ENCODE data around the gene HSPB2.
"Not testable (repeated sequence)": the region's sequence is repeated elsewhere in the genome, so short reads cannot be mapped to it uniquely, and the experiment has no call there.

HSPB2 gene

DNA sequence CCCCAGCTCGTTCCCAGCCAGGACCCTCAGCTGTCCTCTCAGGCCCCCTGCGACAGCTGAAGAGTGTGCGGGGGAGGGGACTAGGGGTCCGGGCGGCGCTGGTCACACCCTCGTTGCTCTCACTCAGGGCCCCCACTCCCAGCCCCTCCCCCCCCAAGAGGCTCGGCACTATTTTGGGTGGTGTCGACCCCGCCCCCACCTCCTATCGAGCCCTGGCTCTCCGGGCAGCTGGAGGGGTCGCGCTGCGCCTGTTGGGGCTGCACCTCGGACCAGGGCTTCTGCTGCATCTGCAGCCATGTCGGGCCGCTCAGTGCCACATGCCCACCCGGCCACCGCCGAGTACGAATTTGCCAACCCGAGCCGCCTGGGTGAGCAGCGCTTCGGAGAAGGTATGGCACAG is at the start of gene HSPB2:
Gene HSPB2 (plus strand): TSS at position 200 of the 400 bp plus-strand sequence. CDS start 96 bp downstream, at position 296.
- no peak for DNase-seq

DNA sequence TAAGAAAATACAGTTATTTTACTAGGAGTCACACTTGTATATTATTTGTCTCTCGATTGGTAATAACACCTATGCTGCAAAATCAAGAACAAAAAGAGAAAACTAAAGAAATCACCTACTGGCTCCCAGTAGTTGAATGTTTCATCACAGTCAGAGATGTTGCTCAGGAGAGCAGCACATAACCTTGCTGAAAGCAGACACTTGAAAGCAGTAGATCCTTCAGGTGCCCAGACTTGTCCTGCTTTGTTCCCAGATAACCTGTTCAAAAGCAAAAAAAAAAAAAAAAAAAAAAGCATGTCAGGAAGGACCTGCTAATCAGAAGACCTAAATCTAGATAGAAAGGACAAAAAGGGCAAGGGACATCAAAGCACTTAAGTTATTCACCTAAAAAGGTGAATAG is 42.4 kb upstream of the HSPB2 start:
- DNase-seq, result no peak

DNA sequence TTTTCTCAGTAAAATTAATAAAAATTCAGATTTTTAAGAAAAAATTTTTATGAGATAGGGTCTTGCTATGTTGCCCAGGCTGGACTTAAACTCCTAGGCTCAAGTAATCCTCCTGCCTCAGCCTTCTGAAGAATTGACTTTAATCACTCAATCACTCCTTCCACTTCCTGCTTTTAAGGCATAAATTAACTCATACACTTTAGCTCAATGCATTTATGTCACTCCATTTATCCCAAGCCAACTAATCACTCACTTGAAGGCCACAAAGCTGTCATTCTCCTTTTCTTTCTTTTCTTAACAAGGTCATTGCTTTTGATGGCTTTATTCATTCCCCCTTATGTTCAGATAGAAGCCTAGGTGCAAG is 42.0 kb upstream of the HSPB2 start:
- DNase-seq, result no peak

- peak; percentile 85 to 93 for DNase-seq
Measured at GRCh38 chr11:111870886-111871692, 41.4 kb upstream of the HSPB2 start, which contains the start of gene ALG9. Gene ALG9, minus strand, starts transcription at chr11:111871581. Its CDS starts 99 bp downstream, at chr11:111871482.

DNA sequence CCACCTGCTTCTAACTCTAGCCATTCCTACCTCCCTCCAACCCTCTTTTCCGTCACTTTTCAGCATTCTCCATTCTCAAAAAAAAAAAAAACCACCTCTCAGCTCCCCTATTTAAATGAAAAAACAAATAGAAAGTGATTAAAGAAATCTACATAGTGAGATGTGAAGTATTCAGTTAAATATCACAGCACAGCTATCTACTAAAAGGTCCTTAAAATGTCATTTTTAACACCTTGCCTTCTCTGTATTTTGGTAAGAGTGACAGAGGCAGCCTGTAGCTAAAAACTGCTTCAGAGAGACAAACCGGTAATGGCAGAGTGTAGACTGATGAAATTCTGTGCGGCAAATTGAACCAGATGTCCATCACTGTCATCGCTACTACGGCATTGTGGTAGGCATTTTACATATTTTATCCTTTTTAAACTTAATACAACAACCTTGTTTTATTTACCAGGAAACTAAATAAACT is 40.8 kb upstream of the HSPB2 start:
- DNase-seq, result no peak

GRCh38 chr11:111878385-111878848 is 34.1 kb upstream of the HSPB2 start:
- no peak for DNase-seq

DNA sequence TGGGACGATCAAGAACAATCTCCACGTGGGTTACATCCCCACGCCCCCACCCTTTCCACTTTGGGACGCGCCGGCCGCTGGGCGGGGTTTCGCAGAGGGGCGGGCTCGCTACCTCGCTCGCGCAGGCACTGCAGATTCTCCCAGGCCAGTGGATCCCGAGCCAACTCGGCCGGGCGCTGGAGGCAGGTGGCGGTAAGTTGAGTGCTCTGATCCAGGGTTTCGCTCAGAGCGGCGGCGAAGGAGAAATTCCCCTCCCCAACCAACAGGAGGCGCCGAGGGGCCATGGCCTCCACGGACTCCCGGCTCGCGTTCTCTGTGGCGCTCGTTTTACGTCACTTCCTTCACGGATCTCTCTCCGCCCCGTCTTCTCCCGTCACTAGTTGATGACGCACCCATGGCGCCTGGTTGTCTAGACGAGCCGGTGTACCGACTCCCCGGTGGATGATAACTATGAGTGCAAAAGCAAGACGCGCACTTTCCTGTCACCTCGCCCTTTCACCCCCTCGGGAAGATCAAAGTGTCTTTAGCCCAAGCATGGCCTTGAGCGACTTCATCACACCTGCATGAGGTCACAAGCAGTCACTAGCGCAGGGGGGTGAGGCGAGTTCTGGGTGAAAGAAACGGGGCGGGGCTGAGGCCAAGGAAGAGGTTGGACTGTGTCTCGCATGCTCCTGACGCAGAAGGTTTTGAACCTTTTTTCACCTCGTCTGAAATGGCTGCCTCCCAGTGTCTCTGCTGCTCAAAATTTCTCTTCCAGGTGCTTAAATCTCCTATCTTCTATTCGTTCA is 33.5 kb upstream of the HSPB2 start, which contains the start of the genes CFAP68 and FDXACB1:
Gene CFAP68 (plus strand): TSS at position 693 of the 788 bp plus-strand sequence. CDS start 20 bp downstream, at position 713.
Gene FDXACB1 (minus strand): TSS at position 317 of the 788 bp plus-strand sequence. CDS start 33 bp downstream, at position 284.
- peak; percentile 95 for DNase-seq

GRCh38 chr11:111879637-111879960 is 32.9 kb upstream of the HSPB2 start:
- DNase-seq, result no peak

DNA sequence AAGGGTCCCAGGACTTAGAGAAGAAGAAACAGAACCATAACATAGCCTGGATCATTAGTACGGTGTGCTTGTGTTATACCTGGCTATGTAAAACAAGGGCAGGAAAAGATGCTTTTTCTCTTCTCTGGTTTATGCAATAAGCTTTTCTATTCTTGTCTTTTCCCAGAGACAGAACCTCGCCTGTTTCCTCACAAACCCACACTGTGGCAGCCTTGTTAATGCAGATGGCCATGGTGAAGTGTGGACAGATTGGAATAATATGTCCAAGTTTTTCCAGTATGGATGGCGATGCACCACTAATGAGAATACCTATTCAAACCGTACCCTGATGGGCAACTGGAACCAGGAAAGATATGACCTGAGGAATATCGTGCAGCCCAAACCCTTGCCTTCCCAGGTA is 30.3 kb upstream of the HSPB2 start:
- no peak for DNase-seq

DNA sequence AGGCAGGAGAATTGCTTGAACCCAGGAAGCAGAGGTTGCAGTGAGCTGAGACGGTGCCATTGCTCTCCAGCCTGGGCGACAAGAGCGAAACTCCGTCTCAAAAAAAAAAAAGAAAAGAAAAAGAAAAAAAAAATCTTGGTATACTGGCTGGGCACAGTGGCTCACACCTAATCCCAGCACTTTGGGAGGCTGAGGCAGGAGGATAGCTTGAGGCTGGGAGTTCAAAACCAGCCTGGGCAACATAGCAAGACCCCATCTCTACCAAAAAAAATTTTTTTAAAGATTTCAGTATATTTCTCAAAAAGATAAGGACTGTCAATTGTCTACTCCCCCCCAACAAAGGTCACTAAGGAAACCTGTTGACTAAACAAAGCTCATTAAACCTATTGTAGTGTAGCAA is 27.5 kb upstream of the HSPB2 start:
- not testable (repeated sequence) for DNase-seq

GRCh38 chr11:111886032-111886431 is 26.5 kb upstream of the HSPB2 start:
- DNase-seq, result no peak

DNA sequence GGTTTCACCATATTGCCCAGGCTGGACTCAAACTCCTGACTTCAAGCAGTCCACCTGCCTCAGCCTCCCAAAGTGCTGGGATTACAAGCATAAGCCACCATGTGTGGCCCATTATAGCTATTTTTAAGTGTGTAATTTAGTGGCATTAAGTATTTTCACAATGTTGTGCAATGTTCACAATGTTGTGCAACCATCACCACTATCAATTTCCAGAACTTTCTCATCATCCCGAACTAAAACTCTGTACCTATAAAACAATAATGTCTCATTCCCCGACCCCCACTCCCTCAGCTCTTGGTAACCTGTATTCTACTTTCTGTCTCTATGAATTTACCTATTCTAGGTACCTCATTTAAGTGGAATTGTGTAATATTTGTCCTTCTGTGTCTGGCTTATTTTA is 25.7 kb upstream of the HSPB2 start:
- DNase-seq, result no peak

DNA sequence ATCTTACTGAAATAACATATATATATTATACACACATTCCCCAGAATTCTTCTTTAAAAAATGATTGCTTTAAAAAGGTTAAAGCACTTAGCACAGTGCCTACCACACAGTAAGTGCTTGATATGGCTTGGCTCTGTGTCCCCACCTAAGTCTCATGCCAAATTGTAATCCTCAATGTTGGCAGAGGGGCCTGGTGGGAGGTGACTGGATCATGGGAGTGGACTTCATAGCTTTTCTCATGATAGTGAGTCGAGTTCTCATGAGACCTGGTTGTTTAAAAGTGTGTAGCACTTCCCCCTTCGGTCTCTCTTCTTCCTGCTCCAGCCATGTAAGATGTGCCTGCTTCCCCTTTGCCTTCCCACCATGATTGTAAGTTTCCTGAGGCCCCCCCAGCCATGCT is 7.1 kb upstream of the HSPB2 start:
- DNase-seq, result no peak

- DNase-seq, result no peak
Measured at GRCh38 chr11:111906680-111907079, 5.9 kb upstream of the HSPB2 start.

GRCh38 chr11:111908639-111909305 is 3.8 kb upstream of the HSPB2 start:
- no peak for DNase-seq

DNA sequence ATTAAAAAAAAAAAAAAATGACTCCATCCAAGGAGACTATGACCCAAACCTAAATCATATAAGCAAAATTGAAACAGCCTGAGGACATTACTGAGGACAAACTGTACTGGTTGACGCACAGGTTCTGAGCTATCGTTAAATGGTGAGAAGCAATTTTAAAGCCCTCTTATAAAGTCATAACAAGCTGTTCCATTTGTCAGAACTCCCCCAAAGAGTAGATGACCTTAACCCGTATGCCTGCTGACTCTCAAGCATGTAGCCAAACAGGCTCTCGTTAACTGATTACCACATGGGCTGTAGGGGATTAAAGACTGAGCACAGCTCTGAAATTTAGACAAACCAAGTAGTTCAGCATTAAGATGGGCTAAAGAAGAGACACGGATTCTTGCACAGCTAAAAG is 3.2 kb upstream of the HSPB2 start:
- DNase-seq, result no peak

DNA sequence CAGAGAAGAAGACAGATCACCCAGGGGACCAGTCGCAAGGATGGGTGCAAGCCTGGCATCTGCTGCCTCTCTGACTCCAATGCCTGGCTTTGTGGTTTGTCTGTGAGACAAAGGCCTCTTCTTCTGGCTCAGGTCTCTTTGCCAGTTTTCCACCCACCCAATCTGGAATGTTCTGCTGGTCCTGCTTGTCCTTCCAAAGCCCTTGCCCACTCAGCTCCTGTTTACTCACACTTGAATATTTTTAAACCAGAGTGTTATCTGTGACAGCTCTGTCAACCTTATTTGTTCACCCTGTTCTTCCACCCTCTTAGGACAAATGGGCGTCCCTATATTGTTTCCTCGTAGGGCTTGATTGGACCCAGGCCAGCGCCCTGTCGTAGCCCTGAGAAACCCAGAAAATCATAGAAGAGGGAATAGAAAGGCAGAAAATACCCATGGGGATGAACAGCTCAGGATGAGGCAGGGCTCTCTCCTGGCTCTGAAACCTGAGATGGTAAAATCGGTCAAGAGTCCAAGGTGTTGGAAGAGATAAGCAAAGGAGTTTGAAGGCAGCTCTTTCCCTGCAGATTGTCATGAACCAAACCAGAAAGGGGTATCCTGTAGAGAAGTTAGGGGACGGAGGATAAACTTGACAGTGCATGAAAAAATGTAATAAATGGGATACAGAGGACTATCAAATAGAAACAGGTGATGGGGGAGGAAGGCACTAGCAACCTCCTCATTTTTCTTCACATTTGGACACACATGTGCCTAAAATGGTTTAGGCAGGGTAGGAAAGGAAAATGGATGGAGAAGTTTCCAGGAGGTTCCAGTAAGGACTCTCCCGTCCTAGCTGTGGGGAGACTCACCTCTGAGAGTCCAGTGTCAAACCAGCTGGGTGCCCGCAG is 1.6 kb upstream of the HSPB2 start:
- DNase-seq, result no peak

GRCh38 chr11:111911563-111912401 is 752 bp upstream of the HSPB2 start, which contains the start of gene CRYAB:
Gene CRYAB, minus strand, starts transcription at chr11:111911770. Its CDS starts 46 bp downstream, at chr11:111911724.
- no peak for DNase-seq

- DNase-seq, result no peak
Measured at GRCh38 chr11:111913031-111913861, 712 bp downstream of the HSPB2 start.

GRCh38 chr11:111913997-111914396 is 1.5 kb downstream of the HSPB2 start:
- no peak for DNase-seq
